Omental fat pad (tissue), 4 donors: ENCODE results near the gene ATPAF1. TPM values are rescaled to one million over a fixed set of nuclear protein-coding genes. Genes with fewer than 3 reads are reported as not detected.

Experiments
- ATAC-seq: fragments of 150-250 bp; one replicate; pipeline ENCODE4 v1.9.1; 2016; ENCODE audit warnings: mild to moderate bottlenecking, moderate library complexity; ENCODE audit not compliant: low FRiP score
- DNase-seq: peaks from one replicate; pipeline ENCODE4 v3.0.0-alpha.2; 2019; ENCODE audit warnings: low spot score
- total RNA-seq, 4 donors: library from RNA; depleted of rRNA; stranded (reverse); fragments of >200 nt; gene quantifications; one replicate each; pipeline ENCODE4 v1.1.0, GENCODE V29; 2016
- TF ChIP-seq, protein P1 (sequence below), 3 donors: fragments of 450-650 bp; IDR thresholded peaks; one replicate each; pipeline ENCODE4 v1.5.1; 2016 to 2017; ENCODE audit warnings: antibody characterized with exemption in 3 of 3, mild to moderate bottlenecking in 3 of 3, moderate library complexity in 2 of 3

ATPAF1 gene
- total RNA-seq, 4 donors from 2014 or later, result 33.1 to 83.6 (median 57.0) TPM

DNA sequence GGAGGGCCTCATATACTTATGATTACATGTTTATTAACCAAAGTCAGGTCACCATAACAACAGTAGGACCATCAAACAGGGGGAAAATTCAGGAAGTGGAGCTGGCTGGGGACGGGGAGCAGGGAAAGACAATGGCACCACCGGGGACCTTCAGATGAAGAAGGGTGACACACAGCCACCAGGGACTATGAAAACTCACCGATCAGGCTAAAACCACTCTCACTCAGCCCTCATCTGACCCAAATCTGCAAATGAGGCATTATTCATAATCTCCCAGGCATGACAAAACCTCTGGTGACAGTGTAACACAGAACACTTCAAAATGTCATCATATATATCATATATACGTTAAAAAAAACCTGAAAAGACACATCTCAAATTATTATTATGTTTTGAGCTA, 75.3 kb downstream of the ATPAF1 start:
- no peak for ATAC-seq
- no peak for DNase-seq
- TF ChIP-seq, protein P1, sequence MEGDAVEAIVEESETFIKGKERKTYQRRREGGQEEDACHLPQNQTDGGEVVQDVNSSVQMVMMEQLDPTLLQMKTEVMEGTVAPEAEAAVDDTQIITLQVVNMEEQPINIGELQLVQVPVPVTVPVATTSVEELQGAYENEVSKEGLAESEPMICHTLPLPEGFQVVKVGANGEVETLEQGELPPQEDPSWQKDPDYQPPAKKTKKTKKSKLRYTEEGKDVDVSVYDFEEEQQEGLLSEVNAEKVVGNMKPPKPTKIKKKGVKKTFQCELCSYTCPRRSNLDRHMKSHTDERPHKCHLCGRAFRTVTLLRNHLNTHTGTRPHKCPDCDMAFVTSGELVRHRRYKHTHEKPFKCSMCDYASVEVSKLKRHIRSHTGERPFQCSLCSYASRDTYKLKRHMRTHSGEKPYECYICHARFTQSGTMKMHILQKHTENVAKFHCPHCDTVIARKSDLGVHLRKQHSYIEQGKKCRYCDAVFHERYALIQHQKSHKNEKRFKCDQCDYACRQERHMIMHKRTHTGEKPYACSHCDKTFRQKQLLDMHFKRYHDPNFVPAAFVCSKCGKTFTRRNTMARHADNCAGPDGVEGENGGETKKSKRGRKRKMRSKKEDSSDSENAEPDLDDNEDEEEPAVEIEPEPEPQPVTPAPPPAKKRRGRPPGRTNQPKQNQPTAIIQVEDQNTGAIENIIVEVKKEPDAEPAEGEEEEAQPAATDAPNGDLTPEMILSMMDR (IDR thresholded peaks at IDR 0.05), result no peak

DNA sequence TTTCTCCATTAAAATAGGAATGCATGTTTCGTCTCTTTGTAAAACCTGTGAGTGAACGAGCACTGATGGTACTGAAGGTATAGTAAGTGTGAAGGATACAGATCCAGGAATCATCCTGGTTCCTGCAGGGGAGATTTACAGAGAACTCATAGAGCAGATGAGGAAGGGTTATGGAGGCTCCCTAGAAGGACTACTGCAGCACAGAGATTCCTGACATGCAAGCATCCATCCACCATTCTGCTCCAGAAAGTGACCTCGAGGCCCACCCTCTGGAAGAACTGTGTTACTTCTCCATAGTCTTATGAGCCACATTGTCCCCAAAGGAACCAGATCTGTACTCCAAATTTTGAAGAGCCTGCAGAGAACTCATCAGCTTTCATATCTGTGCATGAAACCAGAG, 78.6 kb downstream of the ATPAF1 start:
- no peak for ATAC-seq
- TF ChIP-seq, protein P1 (IDR thresholded peaks at IDR 0.05), result no peak

DNA sequence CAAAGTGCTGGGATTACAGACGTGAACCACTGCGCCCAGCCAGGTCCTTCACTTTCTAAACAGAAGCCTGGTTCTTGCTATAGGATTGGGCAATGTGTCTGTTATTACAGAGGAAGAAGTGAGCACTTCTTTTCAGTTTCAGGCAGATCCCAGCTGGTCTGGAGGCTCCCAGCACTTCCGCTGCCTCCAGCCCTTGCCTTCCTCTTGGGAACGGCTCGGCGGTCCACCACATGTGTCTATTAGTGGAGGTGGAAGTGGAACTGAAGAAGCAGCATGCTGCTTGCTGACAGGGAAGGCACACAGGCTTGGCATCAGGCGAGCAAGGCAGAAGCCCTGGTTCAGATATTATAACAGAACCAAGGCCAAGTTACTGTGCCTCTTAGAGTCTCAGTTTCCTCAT, 81.1 kb downstream of the ATPAF1 start:
- ATAC-seq, result no peak
- TF ChIP-seq, protein P1 (IDR thresholded peaks at IDR 0.05), result no peak
- no peak for DNase-seq

More for the DNA sequence above, 78.6 kb downstream of the ATPAF1 start:
- DNase-seq, result no peak

DNA sequence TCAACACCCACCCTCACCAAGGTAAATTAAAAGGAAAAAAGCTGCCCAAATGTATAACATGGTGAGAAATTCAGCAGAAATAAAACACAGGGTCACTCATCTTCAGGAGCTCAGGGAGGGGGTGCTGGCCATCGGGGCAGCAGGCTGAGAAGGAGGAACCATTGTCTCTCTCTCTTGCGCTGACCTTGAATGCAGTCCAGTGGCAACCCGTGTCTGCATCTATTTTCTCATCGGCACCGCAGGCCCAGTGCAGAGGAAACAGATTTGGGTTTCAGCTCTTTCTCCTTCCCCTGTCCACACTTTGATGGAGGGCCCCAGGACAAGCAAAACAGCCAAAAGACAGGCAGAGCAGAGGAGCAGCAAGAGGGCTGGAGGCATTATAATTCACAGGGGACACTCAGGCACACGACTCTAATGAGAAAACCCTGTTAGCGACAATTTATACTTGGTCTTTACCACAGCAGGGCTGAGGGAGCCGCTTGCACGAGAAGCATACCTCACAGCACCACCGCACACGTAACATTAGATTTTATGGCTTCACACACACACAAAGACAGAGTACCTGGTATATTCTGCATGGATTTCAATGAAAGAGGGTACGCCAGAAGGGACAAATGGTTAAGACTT, 82.7 kb downstream of the ATPAF1 start:
- no peak for ATAC-seq
- TF ChIP-seq, protein P1 (IDR thresholded peaks at IDR 0.05), result no peak

DNA sequence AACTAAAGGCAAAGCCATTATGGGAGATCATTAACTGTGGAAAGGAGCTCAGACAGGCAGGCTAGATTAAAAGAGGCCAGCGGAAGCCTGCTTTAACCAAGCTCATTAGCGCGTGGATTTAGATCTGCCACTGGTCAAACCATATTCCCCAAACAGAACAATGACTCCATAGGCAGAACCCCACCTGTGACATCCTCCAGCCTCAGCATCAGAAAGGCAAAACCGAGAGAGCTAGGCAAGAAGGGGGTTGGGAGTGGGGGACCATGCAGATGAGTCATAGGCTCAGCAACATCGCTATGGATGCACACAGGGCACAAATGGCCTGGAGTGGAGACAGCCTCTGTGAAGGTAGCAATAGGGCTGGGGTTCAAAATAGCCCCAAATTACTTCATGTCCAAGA, 84.7 kb downstream of the ATPAF1 start:
- DNase-seq, result no peak
- TF ChIP-seq, protein P1 (IDR thresholded peaks at IDR 0.05), result no peak
- no peak for ATAC-seq

More for the DNA sequence above, 82.7 kb downstream of the ATPAF1 start:
- DNase-seq, result no peak

DNA sequence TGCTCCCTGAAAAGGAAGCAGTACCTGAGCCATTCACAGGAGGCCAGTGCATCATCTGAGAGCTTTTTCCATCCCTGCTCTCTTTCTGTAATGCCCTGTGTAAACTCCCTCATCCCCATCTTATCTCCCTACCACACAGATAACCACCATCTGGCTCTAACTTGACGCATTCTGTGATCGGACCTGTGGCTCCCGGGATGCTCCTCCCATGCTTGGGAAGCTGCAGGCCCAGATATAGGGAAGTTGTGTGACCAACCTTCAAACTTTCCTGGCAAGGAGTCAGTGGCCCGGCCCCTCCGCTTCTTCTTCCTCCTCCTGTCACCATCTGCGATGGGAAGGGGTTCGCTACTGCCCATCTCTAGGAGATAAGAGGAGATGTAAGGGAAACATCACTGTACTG, 85.2 kb downstream of the ATPAF1 start:
- TF ChIP-seq, protein P1 (IDR thresholded peaks at IDR 0.05), result no peak
- no peak for ATAC-seq
- DNase-seq, result no peak

Other genes starting within 250 kb of the ATPAF1 start
- not detected for gene DMBX1, start 178.5 kb downstream of the ATPAF1 start, total RNA-seq
- gene KNCN, start 116.7 kb downstream of the ATPAF1 start, total RNA-seq, result not detected
- 10 to 100 TPM; 46.1 to 81.2 (median 67.6) TPM for gene MKNK1, start 64.1 kb downstream of the ATPAF1 start, total RNA-seq
- 10 to 100 TPM; 24.7 to 30.0 (median 28.9) TPM for gene MOB3C, start 51.6 kb downstream of the ATPAF1 start, total RNA-seq
- not detected for gene TEX38, start 3.5 kb upstream of the ATPAF1 start, total RNA-seq
- gene EFCAB14, start 50.8 kb upstream of the ATPAF1 start, total RNA-seq, result 100 to 1,000 TPM in 2 of 4 donors, 10 to 100 TPM in 2; 91.4 to 144 (median 103) TPM
- 100 to 1,000 TPM; 188 to 420 (median 269) TPM for gene CYP4B1, start 130.7 kb upstream of the ATPAF1 start, total RNA-seq